ENCODE results near the gene KCNA3.

GRCh38 chr1:110686188-110686587 is 11.4 kb upstream of the KCNA3 start:
- TF ChIP-seq NFE2L1 (CRISPR knock-in tag; IDR thresholded peaks at IDR 0.05) (no peak), USF2 (CRISPR knock-in tag; IDR thresholded peaks at IDR 0.05) (no peak), TP53 (CRISPR knock-in tag; IDR thresholded peaks at IDR 0.05) (no peak), JUN (CRISPR knock-in tag; IDR thresholded peaks at IDR 0.05) (no peak), MAX (CRISPR knock-in tag; IDR thresholded peaks at IDR 0.05) (no peak), AFF4 (CRISPR knock-in tag; IDR thresholded peaks at IDR 0.05; ENCODE audit: borderline replicate concordance) (no peak), CREB1 (CRISPR knock-in tag; IDR thresholded peaks at IDR 0.05) (no peak), CTCF (IDR thresholded peaks at IDR 0.05) (no peak), MLX (CRISPR knock-in tag; IDR thresholded peaks at IDR 0.05) (no peak), ATF6 (CRISPR knock-in tag; IDR thresholded peaks at IDR 0.05) (no peak), E2F5 (CRISPR knock-in tag; IDR thresholded peaks at IDR 0.05) (no peak), CBFB (CRISPR knock-in tag; IDR thresholded peaks at IDR 0.05; ENCODE audit: low read depth) (no peak), SMAD3 (CRISPR knock-in tag; IDR thresholded peaks at IDR 0.05; ENCODE audit: borderline replicate concordance) (no peak), ZNF121 (CRISPR knock-in tag; IDR thresholded peaks at IDR 0.05) (no peak)
